Activated B cell treated with CpG ODN at 0.5 μM for 24 hours (primary cell): ENCODE data around the gene RET. TPM values are rescaled to one million over a fixed set of nuclear protein-coding genes. Genes with fewer than 3 reads are reported as not detected.

Experiments
- ATAC-seq: fragments of 200-7000 bp; cut with Tn5 transposase; one replicate; pipeline ENCODE4 v1.10.0; 2021; ENCODE audit warnings: low read depth, mild to moderate bottlenecking, moderate library complexity
- CTCF ChIA-PET: fragments of 350-600 bp; sonication (Branson Sonifier 250); formaldehyde crosslinking; loops from one replicate; lab custom pipeline; 2021; ENCODE audit warnings: antibody characterized with exemption; lab: Charles Lee
- POLR2A ChIA-PET: fragments of 350-600 bp; sonication (Branson Sonifier 250); formaldehyde crosslinking; loops from one replicate; lab custom pipeline; 2021; ENCODE audit warnings: antibody characterized with exemption; lab: Charles Lee
- DNase-seq: peaks from one replicate; pipeline ENCODE4 v3.0.0; 2022
- H3K27ac Mint-ChIP-seq: one replicate; pipeline ENCODE4 v1.8.0; 2020; ENCODE audit warnings: mixed read lengths
- H3K27me3 Mint-ChIP-seq: one replicate; pipeline ENCODE4 v1.8.0; 2021; ENCODE audit warnings: mixed read lengths
- H3K36me3 Mint-ChIP-seq: one replicate; pipeline ENCODE4 v1.8.0; 2021; ENCODE audit warnings: low read depth, mixed read lengths
- H3K4me1 Mint-ChIP-seq: one replicate; pipeline ENCODE4 v1.8.0; 2021; ENCODE audit warnings: mixed read lengths
- H3K4me3 Mint-ChIP-seq: one replicate; pipeline ENCODE4 v1.8.0; 2020; ENCODE audit warnings: mild to moderate bottlenecking, mixed read lengths
- H3K9me3 Mint-ChIP-seq: one replicate; pipeline ENCODE4 v1.8.0; 2020; ENCODE audit warnings: mixed read lengths
- intact Hi-C: fragments of 100-400 bp; cut with micrococcal nuclease; formaldehyde crosslinking; loops from one replicate; pipeline ENCODE4 v1.15.1; 2024
- total RNA-seq: library from RNA; stranded (reverse); gene quantifications from 2 replicates; pipeline ENCODE4 v1.2.3, GENCODE V29; 2022
- TF ChIP-seq, protein P1 (sequence below): fragments of 200-600 bp; IDR thresholded peaks from one replicate; pipeline ENCODE4 v1.8.0; 2022; ENCODE audit warnings: antibody characterized with exemption, mild to moderate bottlenecking

The RET gene
- total RNA-seq, 1 donor from 2014 or later = not detected

GRCh38 chr10:43049081-43049551 is 27.8 kb upstream of the RET start:
- H3K27ac Mint-ChIP-seq = no peak overlapping the region
- intact Hi-C loops = no loop called here
- H3K4me1 Mint-ChIP-seq = no peaks in the 10 kb centered on the region
- DNase-seq (no peak), ATAC-seq (no peak)
- ChIA-PET POLR2A (no interaction called here), CTCF (no interaction called here)
- no peaks in the 10 kb centered on the region for H3K36me3 Mint-ChIP-seq
- no peak overlapping the region for H3K4me3 Mint-ChIP-seq
- H3K27me3 Mint-ChIP-seq = peaks cover 11% of the 10 kb centered on the region
- TF ChIP-seq, protein P1, sequence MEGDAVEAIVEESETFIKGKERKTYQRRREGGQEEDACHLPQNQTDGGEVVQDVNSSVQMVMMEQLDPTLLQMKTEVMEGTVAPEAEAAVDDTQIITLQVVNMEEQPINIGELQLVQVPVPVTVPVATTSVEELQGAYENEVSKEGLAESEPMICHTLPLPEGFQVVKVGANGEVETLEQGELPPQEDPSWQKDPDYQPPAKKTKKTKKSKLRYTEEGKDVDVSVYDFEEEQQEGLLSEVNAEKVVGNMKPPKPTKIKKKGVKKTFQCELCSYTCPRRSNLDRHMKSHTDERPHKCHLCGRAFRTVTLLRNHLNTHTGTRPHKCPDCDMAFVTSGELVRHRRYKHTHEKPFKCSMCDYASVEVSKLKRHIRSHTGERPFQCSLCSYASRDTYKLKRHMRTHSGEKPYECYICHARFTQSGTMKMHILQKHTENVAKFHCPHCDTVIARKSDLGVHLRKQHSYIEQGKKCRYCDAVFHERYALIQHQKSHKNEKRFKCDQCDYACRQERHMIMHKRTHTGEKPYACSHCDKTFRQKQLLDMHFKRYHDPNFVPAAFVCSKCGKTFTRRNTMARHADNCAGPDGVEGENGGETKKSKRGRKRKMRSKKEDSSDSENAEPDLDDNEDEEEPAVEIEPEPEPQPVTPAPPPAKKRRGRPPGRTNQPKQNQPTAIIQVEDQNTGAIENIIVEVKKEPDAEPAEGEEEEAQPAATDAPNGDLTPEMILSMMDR = no peak
- no peaks in the 10 kb centered on the region for H3K9me3 Mint-ChIP-seq

GRCh38 chr10:43050011-43050410 is 26.9 kb upstream of the RET start:
- DNase-seq = no peak

DNA sequence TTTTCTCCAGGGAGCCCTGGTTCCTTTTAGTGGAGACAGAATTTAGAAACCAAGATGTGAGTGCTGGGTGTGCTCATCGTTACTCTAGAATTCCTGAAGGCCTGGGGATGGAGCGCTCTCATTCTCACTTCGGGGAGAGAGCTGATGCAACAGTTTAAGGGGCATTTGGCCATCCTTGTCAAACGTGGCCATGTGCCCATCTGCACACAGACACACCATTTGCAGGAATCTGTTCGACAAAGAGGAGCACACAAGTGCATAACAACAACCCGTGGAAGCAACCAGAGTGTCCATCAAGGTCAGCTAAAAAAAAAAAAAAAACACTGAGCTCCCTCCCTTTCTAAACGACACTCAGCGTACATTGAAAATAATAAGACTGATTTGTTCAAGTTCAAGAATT is 23.0 kb upstream of the RET start:
- TF ChIP-seq, protein P1 = no peak
- ChIA-PET POLR2A (no interaction called here), CTCF (no interaction called here)
- no peaks in the 10 kb centered on the region for H3K4me1 Mint-ChIP-seq
- DNase-seq (no peak), ATAC-seq (no peak)
- H3K9me3 Mint-ChIP-seq = no peaks in the 10 kb centered on the region
- H3K4me3 Mint-ChIP-seq = no peak overlapping the region
- no peaks in the 10 kb centered on the region for H3K36me3 Mint-ChIP-seq
- peaks cover 18% of the 10 kb centered on the region for H3K27me3 Mint-ChIP-seq
- H3K27ac Mint-ChIP-seq = no peak overlapping the region
- intact Hi-C loops = no loop called here

More at GRCh38 chr10:43050011-43050410, 26.9 kb upstream of the RET start:
- H3K36me3 Mint-ChIP-seq = no peaks in the 10 kb centered on the region
- peaks cover 11% of the 10 kb centered on the region for H3K27me3 Mint-ChIP-seq
- no peak overlapping the region for H3K4me3 Mint-ChIP-seq
- intact Hi-C loops = no loop called here
- no peaks in the 10 kb centered on the region for H3K4me1 Mint-ChIP-seq
- no peak for ATAC-seq
- H3K27ac Mint-ChIP-seq = no peak overlapping the region
- ChIA-PET POLR2A (no interaction called here), CTCF (no interaction called here)
- TF ChIP-seq, protein P1 = no peak
- no peaks in the 10 kb centered on the region for H3K9me3 Mint-ChIP-seq

GRCh38 chr10:43054593-43054992 is 22.3 kb upstream of the RET start:
- no peaks in the 10 kb centered on the region for H3K9me3 Mint-ChIP-seq
- CTCF ChIA-PET = no interaction called here
- no peak for ATAC-seq
- intact Hi-C loops = no loop called here
- no peak for DNase-seq
- H3K27me3 Mint-ChIP-seq = peaks cover 11% of the 10 kb centered on the region
- TF ChIP-seq, protein P1 = no peak
- POLR2A ChIA-PET = no interaction called here
- no peaks in the 10 kb centered on the region for H3K36me3 Mint-ChIP-seq
- no peak overlapping the region for H3K4me3 Mint-ChIP-seq
- H3K4me1 Mint-ChIP-seq = no peaks in the 10 kb centered on the region
- no peak overlapping the region for H3K27ac Mint-ChIP-seq

DNA sequence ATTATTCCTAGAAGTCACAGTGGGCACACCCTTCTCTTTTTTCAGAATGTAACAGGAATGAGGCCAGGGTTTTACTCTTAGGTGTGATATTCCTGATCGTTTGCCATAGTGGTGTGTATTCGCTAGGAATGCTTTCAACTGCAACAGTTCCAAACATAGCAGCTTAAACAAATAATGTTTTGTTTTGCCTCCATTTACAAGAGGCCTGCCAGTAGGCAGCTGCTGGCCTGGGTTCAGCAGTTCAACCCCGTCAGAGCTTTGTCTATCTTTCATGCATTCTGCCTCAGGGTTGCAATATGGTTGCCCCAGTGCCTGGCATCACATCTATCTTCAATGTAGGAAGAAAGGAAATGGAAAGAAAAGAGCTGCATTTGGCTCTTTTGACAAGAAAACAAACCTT is 21.7 kb upstream of the RET start:
- ChIA-PET CTCF (no interaction called here), POLR2A (no interaction called here)
- Mint-ChIP-seq H3K4me3 (no peak overlapping the region), H3K9me3 (no peaks in the 10 kb centered on the region), H3K36me3 (no peaks in the 10 kb centered on the region), H3K4me1 (no peaks in the 10 kb centered on the region), H3K27me3 (peaks cover 11% of the 10 kb centered on the region), H3K27ac (no peak overlapping the region)
- DNase-seq = no peak
- intact Hi-C loops = no loop called here
- TF ChIP-seq, protein P1 = no peak
- ATAC-seq = no peak
